Hepatocyte (in vitro differentiated cells): Measurements from ENCODE around the gene SUSD3.

ENCODE experiments used
- EZH2 ChIP-seq: fragments of 200-600 bp; sonication (generic); IDR thresholded peaks from 2 replicates; pipeline ENCODE4 v1.6.1; 2016; ENCODE audit warnings: antibody characterized with exemption, mild to moderate bottlenecking, borderline replicate concordance
- TF ChIP-seq, protein P1 (sequence below): fragments of 200-600 bp; sonication (generic); IDR thresholded peaks from 2 replicates; pipeline ENCODE4 v1.5.1; 2016; ENCODE audit warnings: antibody characterized with exemption, mild to moderate bottlenecking; ENCODE audit not compliant: poor library complexity

DNA sequence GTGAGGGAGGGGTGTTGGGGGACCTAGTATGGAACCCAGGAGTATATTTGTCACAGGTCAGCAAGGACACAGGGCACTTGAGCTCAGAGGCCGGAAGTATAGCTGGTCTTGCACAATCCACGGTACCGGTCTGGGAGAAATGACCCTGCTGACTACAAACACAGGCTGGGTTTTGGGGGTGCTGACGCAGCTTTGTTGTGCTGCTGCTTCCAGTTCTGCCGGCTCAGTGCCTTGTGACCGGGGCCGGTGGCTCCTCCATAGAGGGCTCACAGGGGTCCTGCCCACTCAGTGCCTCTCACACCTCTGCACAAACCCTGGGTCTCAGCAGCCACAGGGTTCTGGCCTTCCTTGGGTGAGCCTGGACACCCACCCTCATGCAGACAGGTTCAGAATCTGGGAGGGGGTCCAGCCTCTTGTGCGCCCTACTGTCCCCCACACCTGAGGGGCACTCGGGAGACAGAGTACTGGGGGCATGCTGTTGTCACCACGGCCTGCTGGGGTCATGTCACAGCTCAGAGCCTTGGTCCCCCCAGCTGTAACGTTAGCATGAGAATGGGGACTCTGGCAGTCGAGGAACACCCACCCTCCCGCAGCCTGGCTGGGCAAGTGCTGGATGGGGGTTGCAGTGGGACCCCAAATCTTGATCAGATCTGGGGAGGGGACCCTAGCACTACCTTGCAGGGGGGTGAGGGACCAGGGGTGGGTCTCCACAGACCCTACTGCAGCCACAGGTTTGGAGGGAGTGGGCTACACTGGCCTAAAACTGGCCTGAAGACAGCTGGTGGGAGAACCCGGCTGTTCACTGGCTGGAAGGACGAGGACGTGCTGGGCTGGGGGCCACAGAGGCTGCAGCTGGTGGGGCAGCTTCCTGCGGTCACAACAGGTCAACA, 57.8 kb downstream of the SUSD3 start:
- TF ChIP-seq, protein P1, sequence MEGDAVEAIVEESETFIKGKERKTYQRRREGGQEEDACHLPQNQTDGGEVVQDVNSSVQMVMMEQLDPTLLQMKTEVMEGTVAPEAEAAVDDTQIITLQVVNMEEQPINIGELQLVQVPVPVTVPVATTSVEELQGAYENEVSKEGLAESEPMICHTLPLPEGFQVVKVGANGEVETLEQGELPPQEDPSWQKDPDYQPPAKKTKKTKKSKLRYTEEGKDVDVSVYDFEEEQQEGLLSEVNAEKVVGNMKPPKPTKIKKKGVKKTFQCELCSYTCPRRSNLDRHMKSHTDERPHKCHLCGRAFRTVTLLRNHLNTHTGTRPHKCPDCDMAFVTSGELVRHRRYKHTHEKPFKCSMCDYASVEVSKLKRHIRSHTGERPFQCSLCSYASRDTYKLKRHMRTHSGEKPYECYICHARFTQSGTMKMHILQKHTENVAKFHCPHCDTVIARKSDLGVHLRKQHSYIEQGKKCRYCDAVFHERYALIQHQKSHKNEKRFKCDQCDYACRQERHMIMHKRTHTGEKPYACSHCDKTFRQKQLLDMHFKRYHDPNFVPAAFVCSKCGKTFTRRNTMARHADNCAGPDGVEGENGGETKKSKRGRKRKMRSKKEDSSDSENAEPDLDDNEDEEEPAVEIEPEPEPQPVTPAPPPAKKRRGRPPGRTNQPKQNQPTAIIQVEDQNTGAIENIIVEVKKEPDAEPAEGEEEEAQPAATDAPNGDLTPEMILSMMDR = no peak
- no peak for TF ChIP-seq EZH2
